ENCODE results near the gene SMPD3.

Gene SMPD3

DNA sequence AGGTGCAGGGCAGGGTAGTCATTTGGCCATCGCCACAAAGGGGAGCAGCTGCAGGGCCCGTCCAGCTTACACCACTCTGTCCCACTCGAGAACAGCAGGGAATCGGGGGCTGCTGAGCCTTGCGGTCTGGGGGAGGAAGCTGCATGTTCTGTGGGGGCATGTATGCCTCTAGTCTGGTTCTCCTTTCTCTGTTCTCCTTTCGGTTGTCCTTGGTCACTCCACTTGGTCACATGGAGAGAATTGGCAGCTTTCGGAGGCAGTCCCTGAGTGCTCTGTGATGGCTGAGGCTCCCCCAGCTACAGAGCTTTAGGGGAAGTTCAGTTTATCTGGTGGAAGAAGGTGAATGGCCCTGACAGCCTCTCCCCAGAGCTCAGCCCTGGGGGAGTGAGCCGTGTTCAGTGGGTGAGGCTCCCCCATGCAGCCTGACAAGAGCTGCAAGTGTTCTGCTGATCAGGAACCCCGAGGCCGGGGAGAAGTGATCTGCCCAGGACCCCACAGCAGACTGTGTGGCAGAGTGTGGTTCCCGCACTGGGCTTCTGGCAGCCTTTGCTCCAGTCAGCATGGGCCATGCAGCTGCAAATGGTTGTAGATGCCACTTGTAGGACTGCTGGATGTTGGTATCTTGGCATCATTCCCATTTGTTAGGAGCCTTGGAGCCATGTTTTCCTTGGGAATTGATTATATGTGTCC, 22.3 kb upstream of the SMPD3 start:
- no peak for DNase-seq

DNA sequence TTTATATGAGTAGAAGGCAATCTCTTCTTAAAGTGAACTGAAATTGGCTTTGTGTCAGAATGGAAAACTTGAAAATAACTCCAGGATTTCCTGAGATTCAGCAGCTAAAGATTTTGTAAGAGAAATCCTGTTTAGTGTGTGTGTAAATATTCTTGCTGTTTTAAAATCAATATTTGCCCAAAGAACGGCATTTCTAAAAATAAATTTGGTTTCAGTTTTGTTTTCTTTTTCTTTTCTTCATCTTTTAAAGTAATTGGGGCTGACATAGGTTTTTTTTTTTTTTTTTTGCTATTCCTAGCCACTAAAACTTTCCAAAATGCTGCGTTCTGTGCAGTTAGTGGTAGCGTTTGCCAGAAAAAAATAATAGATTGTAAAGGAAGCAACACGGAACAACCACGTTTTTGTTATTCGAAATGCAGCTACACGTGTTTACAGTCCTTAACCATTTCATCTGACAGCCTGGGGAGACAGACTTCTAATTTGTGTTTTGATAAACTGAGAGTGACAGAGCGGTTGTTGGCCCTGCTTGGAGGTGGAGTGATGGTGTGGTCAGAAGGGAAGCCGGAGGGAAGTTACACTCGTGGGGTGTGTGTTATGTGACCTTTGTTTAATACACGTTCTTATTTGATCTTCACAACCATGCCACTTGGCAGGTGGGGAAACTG, 21.6 kb upstream of the SMPD3 start:
- DNase-seq, result no peak

DNA sequence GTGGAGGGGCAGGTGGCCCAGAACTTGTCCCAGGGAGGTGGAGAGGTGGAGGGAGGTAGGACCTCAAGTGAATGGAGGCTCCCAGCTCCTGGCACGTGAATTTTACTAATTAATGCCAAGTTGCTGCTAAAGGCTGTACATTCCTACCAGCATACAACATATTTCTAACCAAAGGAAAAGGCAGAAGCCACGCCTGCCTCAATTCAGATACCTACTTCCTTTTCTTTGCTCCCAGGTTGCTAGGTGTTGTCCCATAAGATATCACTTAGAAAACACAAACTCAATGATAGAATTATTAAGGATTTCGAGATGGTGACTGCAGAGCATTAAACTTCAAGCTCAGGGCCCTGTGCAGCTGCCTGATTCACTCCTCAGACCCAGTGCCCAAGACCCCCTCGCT, 20.5 kb upstream of the SMPD3 start:
- no peak for DNase-seq

GRCh38 chr16:68466174-68466573, 17.9 kb upstream of the SMPD3 start:
- no peak for DNase-seq

- DNase-seq, result no peak
These were observed 15.6 kb upstream of the SMPD3 start for GRCh38 chr16:68463904-68464303.

GRCh38 chr16:68460067-68460466, 11.8 kb upstream of the SMPD3 start:
- no peak for DNase-seq

DNA sequence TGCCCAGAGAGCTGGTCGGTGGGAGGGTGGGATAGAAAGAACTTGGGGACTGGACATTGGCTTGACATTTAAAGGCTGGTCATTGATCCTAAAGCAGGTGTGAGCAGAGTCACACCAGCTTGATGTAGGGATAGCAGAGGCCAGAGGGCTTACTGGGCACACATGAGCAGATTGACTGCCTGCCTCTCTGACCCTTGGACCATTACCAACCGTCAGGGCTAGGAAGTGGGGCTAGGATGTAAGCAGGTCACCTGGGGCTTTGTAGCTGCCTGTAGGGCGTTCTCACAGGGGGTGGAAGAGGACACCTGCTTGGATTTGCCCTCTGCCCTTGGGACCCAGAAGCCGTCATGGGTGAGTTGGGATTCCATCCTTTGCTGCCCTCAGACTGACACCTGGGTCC, 11.1 kb upstream of the SMPD3 start:
- no peak for DNase-seq

GRCh38 chr16:68458551-68458950, 10.2 kb upstream of the SMPD3 start:
- DNase-seq, result no peak

DNA sequence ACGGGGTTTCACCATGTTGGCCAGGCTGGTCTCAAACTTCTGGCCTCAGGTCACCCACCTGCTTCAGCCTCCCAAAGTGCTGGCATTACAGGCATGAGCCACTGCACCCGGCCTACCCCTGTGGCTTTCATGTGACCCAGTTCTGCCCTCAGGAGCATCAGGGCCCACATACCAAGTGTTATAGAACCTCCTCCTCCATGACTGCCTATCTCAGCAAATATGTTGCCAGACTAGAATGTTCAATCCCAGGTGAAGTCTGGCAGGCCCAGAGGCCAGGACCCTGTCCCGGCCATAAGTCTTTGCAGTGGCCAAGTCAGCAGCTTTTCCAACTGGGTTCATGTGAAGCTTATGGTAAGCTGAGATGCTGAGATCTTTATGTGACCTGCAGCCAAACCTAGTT, 9.8 kb upstream of the SMPD3 start:
- no peak for DNase-seq

DNA sequence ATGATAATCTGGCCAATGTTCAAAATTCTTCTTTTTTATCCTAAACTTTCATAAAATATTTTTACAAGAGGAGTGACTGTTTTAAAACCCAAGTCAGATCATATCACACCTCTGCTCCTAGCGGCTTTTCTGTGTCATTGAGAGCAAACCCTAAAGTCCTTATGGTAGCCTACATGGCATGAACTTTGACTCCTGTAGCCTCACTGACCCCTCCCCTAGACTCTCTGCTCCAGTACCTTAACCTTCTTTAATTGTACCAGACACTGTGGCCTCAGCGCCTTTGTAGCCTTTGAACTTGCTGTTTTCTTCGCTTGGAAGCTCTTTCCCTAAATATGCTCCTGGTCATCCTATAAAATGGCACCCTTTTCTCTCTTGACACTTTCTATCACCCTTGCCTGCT, 7.3 kb upstream of the SMPD3 start:
- no peak for DNase-seq

DNA sequence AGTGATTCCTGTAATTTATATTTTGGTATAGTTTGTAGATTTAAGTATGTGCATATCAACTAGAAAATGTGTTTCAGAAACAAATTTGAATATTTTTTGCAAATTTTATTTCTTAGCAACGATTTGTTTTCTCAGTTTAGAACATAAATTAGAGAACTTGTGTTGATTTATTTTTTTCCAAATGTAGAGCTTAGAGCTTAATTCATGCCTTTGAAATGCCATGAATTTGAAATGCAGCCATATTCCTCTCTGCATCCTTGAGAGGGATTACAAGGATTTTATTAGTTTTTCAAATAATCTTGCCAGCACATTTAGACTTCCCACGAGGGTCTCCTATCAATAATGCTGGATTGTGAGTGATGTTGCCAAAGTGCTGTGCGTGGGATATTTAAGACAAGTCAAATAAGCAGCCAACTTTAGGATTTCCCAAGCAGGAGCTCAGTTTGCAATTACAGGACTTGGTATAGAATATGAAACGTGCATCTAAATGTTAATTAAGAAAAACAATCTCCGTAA, 6.7 kb upstream of the SMPD3 start:
- DNase-seq, result no peak

GRCh38 chr16:68453816-68454215, 5.5 kb upstream of the SMPD3 start:
- no peak for DNase-seq

GRCh38 chr16:68452176-68452575, 3.9 kb upstream of the SMPD3 start:
- no peak for DNase-seq

DNA sequence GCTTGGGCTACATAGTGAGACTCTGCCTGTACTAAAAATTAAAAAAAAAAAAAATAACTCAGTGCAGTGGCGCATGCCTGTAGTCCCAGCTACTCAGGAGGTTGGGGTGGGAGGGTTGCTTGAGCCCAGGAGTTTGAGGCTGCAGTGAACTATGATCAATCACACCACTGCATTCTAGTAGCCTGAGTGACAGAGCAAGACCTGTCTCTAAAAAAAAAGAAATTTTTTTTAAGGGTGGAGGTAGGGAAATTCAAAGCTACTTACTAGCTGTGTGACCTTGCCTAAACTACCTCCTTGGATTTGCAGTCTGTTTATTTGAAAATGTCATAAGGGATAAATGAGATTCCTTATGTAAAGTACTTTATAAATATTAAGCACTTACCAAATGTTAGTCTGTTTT, 3.4 kb upstream of the SMPD3 start:
- DNase-seq, result no peak

DNA sequence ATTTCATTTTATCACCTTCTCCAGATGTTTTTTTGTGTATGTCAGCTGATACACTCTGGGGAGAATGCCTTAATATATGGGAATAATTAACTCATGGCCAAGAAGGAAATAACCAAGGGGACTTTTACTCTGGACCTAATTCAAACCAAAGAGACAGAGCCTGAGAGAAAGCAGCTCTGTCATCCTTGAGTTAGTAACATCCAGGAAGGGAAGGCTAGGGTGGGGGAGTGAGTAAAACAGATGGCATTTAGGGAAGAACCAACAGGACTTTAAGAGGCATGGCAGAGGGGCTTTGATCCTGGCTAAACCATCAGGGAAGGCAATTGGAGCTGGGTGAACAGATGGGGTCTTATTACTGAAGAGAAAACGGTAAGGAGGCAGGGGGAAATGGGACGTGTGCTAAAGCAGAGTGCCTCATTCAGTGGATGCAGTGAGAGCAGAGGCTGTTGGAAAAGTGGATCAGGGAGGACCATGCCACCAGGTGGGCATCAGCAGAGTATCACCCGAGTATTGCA, 2.5 kb upstream of the SMPD3 start:
- DNase-seq, result no peak

- no peak for DNase-seq
These were observed 502 bp downstream of the SMPD3 start for GRCh38 chr16:68447653-68448359.

DNA sequence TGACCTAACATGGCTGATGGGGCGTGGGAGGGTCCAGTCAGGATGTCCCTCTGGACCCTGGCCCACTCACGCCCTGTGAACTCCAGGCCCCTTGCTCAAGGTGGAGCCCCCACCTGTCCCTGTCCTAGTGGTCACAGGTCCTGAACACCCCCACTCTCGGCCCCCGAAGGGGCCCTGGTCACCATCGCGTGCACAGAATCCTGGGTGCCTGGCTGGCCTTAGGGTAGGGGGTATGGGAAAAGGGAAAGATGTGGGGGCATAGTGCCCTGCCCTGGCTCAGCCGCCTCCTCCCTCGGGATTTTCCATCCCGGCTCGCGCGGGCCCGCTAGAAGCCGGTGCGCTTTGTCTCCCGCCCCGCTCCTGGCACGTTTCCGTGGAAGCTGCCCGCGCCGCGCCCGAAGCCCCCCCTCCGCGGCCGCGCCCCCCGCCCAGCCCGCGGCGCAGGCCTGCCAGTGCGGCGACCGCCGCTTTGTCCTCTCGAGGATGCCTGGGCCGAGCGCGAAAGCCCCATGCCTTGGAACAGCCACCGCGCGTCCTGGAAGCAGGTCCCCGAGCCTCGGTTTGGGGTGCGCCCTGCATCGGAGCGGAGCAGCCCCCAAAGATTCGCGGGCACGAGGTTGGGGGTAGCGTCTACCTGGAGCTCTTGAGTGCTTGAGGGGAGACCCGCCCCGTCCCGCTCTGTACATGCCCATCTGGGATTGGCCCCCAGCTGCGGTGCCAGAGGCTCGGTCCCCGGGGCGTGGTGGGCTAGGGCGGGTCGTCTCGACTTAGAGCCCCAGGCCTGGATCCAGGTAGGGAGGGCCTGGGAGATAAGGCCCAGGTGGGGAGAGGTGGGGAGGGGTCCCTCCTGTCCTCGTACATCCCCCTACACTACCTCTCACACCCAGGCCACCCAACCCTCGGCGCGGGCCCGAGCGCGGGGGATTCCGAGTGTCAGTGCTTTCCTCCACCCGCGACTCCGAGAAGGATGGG, 1.3 kb downstream of the SMPD3 start:
- DNase-seq, result no peak

- DNase-seq, result peak in 1 of 2 experiments; percentile 51
These were observed 2.9 kb downstream of the SMPD3 start for GRCh38 chr16:68445458-68445857.

DNA sequence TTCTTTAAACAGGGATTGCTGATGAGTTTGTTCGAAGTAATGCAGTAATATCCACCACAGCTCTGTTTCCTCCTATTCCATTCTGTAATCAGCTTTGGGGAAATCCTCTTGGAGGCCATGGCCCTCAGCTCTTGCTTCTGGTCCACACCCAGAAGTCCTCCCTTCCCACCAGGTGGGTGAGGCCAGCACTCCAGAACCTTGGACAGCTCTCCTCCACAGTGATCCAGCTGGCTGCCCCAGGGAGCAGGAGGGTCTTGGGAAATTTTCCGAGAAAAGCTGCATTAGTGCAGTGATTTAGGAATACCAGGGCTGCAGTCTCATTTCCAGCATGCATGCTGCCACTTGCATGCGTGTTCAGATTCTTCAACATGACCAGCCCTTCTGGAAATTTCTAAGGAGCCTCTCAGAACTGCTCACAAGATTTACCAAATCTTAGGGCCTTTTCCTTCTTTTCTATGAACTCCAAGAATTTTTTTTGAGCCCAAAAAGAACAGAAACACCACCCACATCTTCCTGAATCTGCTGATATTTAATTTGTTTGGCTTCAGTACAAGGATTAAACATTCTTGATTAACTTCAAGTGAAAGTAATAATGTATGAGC, 4.2 kb downstream of the SMPD3 start:
- DNase-seq, result no peak

- no peak for DNase-seq
These were observed 11.7 kb downstream of the SMPD3 start for GRCh38 chr16:68436581-68436980.

DNA sequence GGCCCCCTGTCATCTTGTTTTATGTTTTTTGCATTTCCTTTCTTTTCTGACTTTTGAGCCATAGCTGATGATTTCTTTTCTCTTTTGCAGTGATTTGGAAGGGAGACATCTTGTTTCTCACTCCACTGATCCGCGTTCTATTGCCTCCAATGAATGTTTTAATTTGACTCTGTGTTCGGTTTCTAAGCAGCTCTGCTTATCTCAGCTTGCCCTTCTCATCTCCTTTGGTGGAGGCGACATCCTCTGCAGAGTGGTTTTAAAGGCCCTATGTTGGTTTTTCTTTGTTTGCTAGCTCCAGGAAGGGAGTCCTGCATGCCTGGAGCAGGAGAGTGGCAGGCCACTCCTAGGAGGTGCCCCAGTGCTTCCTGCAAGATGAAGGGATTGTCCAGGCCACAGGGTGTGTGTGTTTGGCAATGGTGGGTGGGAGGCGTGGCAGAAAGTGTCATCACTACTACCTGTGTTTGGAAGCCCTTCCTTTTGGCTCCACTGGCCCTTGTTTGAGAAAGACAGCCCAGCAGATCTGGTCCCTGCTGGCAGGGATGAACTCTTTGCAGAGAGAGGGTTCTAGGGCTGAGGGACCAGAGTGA, 13.6 kb downstream of the SMPD3 start:
- DNase-seq, result no peak

DNA sequence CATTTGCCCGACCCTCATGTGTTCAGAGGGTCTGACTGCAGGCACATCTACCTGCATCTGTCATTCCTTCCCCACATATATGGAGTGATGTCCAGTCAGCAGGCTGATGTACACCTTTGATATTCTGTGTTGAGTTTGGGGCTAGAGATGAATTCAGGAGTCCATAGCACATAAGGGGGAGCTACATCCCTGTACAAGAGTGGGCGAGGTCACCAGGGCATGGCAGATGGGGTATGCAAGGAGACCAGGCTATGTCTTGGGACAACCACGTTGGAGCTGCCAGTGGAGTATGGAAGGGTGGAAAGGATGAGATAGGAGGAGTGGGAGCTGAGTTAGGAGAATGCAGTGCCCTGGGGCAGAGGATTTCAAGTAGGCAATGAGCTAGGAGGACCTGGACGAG, 15.0 kb downstream of the SMPD3 start:
- DNase-seq, result no peak

All from SW 1271 (cell line).